WERI-Rb-1 (cell line): ENCODE results near the gene GPSM3.
"Not testable (repeated sequence)": the region's sequence is repeated elsewhere in the genome, so short reads cannot be mapped to it uniquely, and the experiment has no call there.

ENCODE experiments used
- DNase-seq: peaks from one replicate; pipeline ENCODE4 v3.0.0-alpha.2; 2020
- H3K27ac ChIP-seq: fragments of 250-450 bp; sonication (Bioruptor Pico); 2 replicates; pipeline ENCODE4 v1.5.1; 2020; ENCODE audit warnings: mild to moderate bottlenecking, moderate library complexity
- H3K27me3 ChIP-seq: fragments of 250-450 bp; sonication (Bioruptor Pico); 2 replicates; pipeline ENCODE4 v1.5.1; 2021; ENCODE audit warnings: mild to moderate bottlenecking, low read depth, moderate library complexity; ENCODE audit not compliant: insufficient read depth, severe bottlenecking
- H3K36me3 ChIP-seq: fragments of 250-450 bp; sonication (Bioruptor Pico); 2 replicates; pipeline ENCODE4 v1.5.1; 2020; ENCODE audit warnings: mild to moderate bottlenecking, moderate library complexity
- H3K4me3 ChIP-seq: 2 replicates; pipeline ENCODE4 v1.5.1; 2011; ENCODE audit warnings: low read depth, mild to moderate bottlenecking, control low read depth, low read length
- H3K9me3 ChIP-seq: fragments of 250-450 bp; sonication (Bioruptor Pico); 2 replicates; pipeline ENCODE4 v1.5.1; 2021; ENCODE audit warnings: mild to moderate bottlenecking, moderate library complexity; ENCODE audit not compliant: severe bottlenecking
- CTCF ChIP-seq: IDR thresholded peaks from 2 replicates; pipeline ENCODE4 v1.5.1; 2011; ENCODE audit warnings: low read depth, mild to moderate bottlenecking, control low read depth, inconsistent platforms, low read length

Gene GPSM3

GRCh38 chr6:32190911-32191677 is 1.3 kb downstream of the GPSM3 start:
- no peak for TF ChIP-seq CTCF
- H3K36me3 ChIP-seq, result peaks cover 27% of the 10 kb centered on the region
- no peaks in the 10 kb centered on the region for H3K9me3 ChIP-seq
- H3K27ac ChIP-seq, result peak overlapping the region; percentile 88
- no peaks in the 10 kb centered on the region for H3K27me3 ChIP-seq
- peak overlapping the region; percentile 53 for H3K4me3 ChIP-seq
- no peak for DNase-seq

- DNase-seq, result peak; percentile 97
- TF ChIP-seq CTCF, result 0 out of 2 replicates have a peak, but pooled peaks have one; percentile 8
- no peaks in the 10 kb centered on the region for H3K27me3 ChIP-seq
- H3K9me3 ChIP-seq, result no peaks in the 10 kb centered on the region
- peaks cover 27% of the 10 kb centered on the region for H3K36me3 ChIP-seq
- peak within 1 kb of the TSS; percentile 88 for H3K27ac ChIP-seq
- H3K4me3 ChIP-seq, result peak within 1 kb of the TSS; percentile 53
Measured at GRCh38 chr6:32190054-32190851, 2.2 kb downstream of the GPSM3 start, which contains the start of gene PBX2. TSS of gene PBX2 (minus strand) at chr6:32190202. CDS start at chr6:32189915, 287 bp downstream.

GRCh38 chr6:32189742-32190053 is 2.7 kb downstream of the GPSM3 start:
- peaks cover 27% of the 10 kb centered on the region for H3K36me3 ChIP-seq
- peak overlapping the region; percentile 88 for H3K27ac ChIP-seq
- no peak for DNase-seq
- H3K9me3 ChIP-seq, result no peaks in the 10 kb centered on the region
- no peak for TF ChIP-seq CTCF
- H3K27me3 ChIP-seq, result no peaks in the 10 kb centered on the region
- H3K4me3 ChIP-seq, result peak overlapping the region; percentile 53

- Histone ChIP-seq H3K4me3 (peak overlapping the region; percentile 53), H3K27me3 (no peaks in the 10 kb centered on the region), H3K9me3 (no peaks in the 10 kb centered on the region), H3K36me3 (peaks cover 30% of the 10 kb centered on the region), H3K27ac (peak overlapping the region; percentile 88)
- no peak for DNase-seq
- TF ChIP-seq CTCF, result no peak
Measured at GRCh38 chr6:32189069-32189741, 3.2 kb downstream of the GPSM3 start.

GRCh38 chr6:32188381-32189068 is 3.9 kb downstream of the GPSM3 start:
- Histone ChIP-seq H3K36me3 (peaks cover 36% of the 10 kb centered on the region), H3K27ac (peak overlapping the region; percentile 88), H3K27me3 (no peaks in the 10 kb centered on the region), H3K4me3 (no peak overlapping the region; the same call in 1 of the 2 replicates), H3K9me3 (no peaks in the 10 kb centered on the region)
- no peak for TF ChIP-seq CTCF
- no peak for DNase-seq

- H3K4me3 ChIP-seq, result not testable (repeated sequence)
Measured at GRCh38 chr6:32187725-32188380, 4.6 kb downstream of the GPSM3 start.

More at GRCh38 chr6:32187725-32188380, 4.6 kb downstream of the GPSM3 start:
- Histone ChIP-seq H3K36me3 (peaks cover 43% of the 10 kb centered on the region), H3K27ac (0 out of 2 replicates have a peak overlapping the region, but pooled peaks have one; percentile 88)
- not testable (repeated sequence) for DNase-seq, H3K9me3 ChIP-seq, H3K27me3 ChIP-seq
